ENCODE data around the gene FANCM. TPM values are rescaled to one million over a fixed set of nuclear protein-coding genes. Genes with fewer than 3 reads are reported as not detected.
"Not testable (repeated sequence)": the region's sequence is repeated elsewhere in the genome, so short reads cannot be mapped to it uniquely, and the experiment has no call there.

FANCM gene
- total RNA-seq, 2 donors from 2014 or later, result 4.7 to 8.8 TPM

- H3K4me3 ChIP-seq, result no peak overlapping the region
- H3K9me3 ChIP-seq, result no peaks in the 10 kb centered on the region
- H3K4me1 ChIP-seq, result peaks cover 10% of the 10 kb centered on the region
- H3K27ac ChIP-seq, result no peak overlapping the region
- H3K36me3 ChIP-seq, result no peaks in the 10 kb centered on the region
- DNase-seq, result no peak
- no peak overlapping the region for H3K9ac ChIP-seq (ENCODE audit: low read depth in 2 of 2, low read length in 2 of 2)
- no peaks in the 10 kb centered on the region for H3K27me3 ChIP-seq
- intact Hi-C loops (cut with DNase I), result no loop called here
- TF ChIP-seq CTCF (IDR thresholded peaks at IDR 0.05), result no peak
Measured at GRCh38 chr14:45140661-45141187, 5.0 kb downstream of the FANCM start.

- DNase-seq; H3K27ac ChIP-seq; H3K9ac ChIP-seq (ENCODE audit: low read depth in 2 of 2, low read length in 2 of 2); H3K4me1 ChIP-seq; H3K9me3 ChIP-seq; H3K27me3 ChIP-seq; H3K36me3 ChIP-seq; intact Hi-C loops (cut with DNase I); H3K4me3 ChIP-seq: not testable (repeated sequence)
Measured at GRCh38 chr14:45142083-45142482, 6.4 kb downstream of the FANCM start.

GRCh38 chr14:45144658-45145057 is 8.9 kb downstream of the FANCM start:
- H3K9me3 ChIP-seq, result no peaks in the 10 kb centered on the region
- H3K9ac ChIP-seq (ENCODE audit: low read depth in 2 of 2, low read length in 2 of 2), result no peak overlapping the region
- intact Hi-C loops (cut with DNase I), result no loop called here
- TF ChIP-seq CTCF (IDR thresholded peaks at IDR 0.05), result no peak
- H3K27me3 ChIP-seq, result no peaks in the 10 kb centered on the region
- H3K36me3 ChIP-seq, result no peaks in the 10 kb centered on the region
- H3K4me1 ChIP-seq, result no peaks in the 10 kb centered on the region
- H3K27ac ChIP-seq, result no peak overlapping the region
- no peak overlapping the region for H3K4me3 ChIP-seq
- no peak for DNase-seq

- Histone ChIP-seq H3K4me1 (no peaks in the 10 kb centered on the region), H3K27me3 (no peaks in the 10 kb centered on the region), H3K9me3 (no peaks in the 10 kb centered on the region), H3K27ac (no peak overlapping the region), H3K36me3 (no peaks in the 10 kb centered on the region), H3K9ac (ENCODE audit: low read depth in 2 of 2, low read length in 2 of 2) (no peak overlapping the region), H3K4me3 (no peak overlapping the region)
- intact Hi-C loops (cut with DNase I), result no loop called here
- TF ChIP-seq CTCF (IDR thresholded peaks at IDR 0.05), result no peak
- DNase-seq, result no peak
Measured at GRCh38 chr14:45145214-45145613, 9.5 kb downstream of the FANCM start.

GRCh38 chr14:45149602-45150001 is 13.9 kb downstream of the FANCM start:
- no peak for TF ChIP-seq CTCF (IDR thresholded peaks at IDR 0.05)
- H3K4me1 ChIP-seq, result no peaks in the 10 kb centered on the region
- no peaks in the 10 kb centered on the region for H3K27me3 ChIP-seq
- no peak overlapping the region for H3K4me3 ChIP-seq
- H3K9me3 ChIP-seq, result no peaks in the 10 kb centered on the region
- no peak for DNase-seq
- no peak overlapping the region for H3K9ac ChIP-seq (ENCODE audit: low read depth in 2 of 2, low read length in 2 of 2)
- no peaks in the 10 kb centered on the region for H3K36me3 ChIP-seq
- intact Hi-C loops (cut with DNase I), result no loop called here
- H3K27ac ChIP-seq, result no peak overlapping the region

- no peaks in the 10 kb centered on the region for H3K36me3 ChIP-seq
- intact Hi-C loops (cut with DNase I), result no loop called here
- H3K9me3 ChIP-seq, result no peaks in the 10 kb centered on the region
- DNase-seq, result no peak
- H3K27me3 ChIP-seq, result no peaks in the 10 kb centered on the region
- no peaks in the 10 kb centered on the region for H3K4me1 ChIP-seq
- H3K4me3 ChIP-seq, result no peak overlapping the region
- no peak overlapping the region for H3K9ac ChIP-seq (ENCODE audit: low read depth in 2 of 2, low read length in 2 of 2)
- H3K27ac ChIP-seq, result no peak overlapping the region
- no peak for TF ChIP-seq CTCF (IDR thresholded peaks at IDR 0.05)
Measured at GRCh38 chr14:45150386-45150890, 14.7 kb downstream of the FANCM start.

Measured in colonic mucosa (tissue), 4 donors.